Thyroid gland (tissue), 4 donors: ENCODE measurements around the gene TLE1.

Experiments used
- CTCF ChIP-seq, 6 experiments: fragments of 200-600 bp in 3 of 6; fragments of 450-650 bp in 3 of 6; sonication (generic) in 3 of 6; IDR thresholded peaks; one replicate each; pipeline ENCODE4 v1.5.1; 2016 to 2019; ENCODE audit warnings: antibody characterized with exemption in 6 of 6, mild to moderate bottlenecking in 2 of 6, inconsistent platforms in 1 of 6, moderate library complexity in 1 of 6
- POLR2A ChIP-seq, 2 donors: fragments of 450-650 bp; IDR thresholded peaks; one replicate each; pipeline ENCODE4 v1.6.1; 2017; ENCODE audit warnings: antibody characterized with exemption in 2 of 2, mild to moderate bottlenecking in 2 of 2, moderate library complexity in 1 of 2

- TF ChIP-seq CTCF (IDR thresholded peaks at IDR 0.05) (no peak), POLR2A (IDR thresholded peaks at IDR 0.05) (no peak)
These were observed 6.1 kb downstream of the TLE1 start for GRCh38 chr9:81683238-81683637.
